Heart left ventricle (tissue), 16 donors: Measurements from ENCODE around the gene TMEM59. TPM values are rescaled to one million over a fixed set of nuclear protein-coding genes. Genes with fewer than 3 reads are reported as not detected.
A peak's percentile ranks its signal among the peaks of the same experiment; 100 is the strongest.
"Not testable (repeated sequence)": the region's sequence is repeated elsewhere in the genome, so short reads cannot be mapped to it uniquely, and the experiment has no call there.

Experiments used
- ATAC-seq, 4 donors: fragments of 200-7000 bp; cut with Tn5 transposase; one replicate each; pipeline ENCODE4 v1.9.1; 2020 to 2022; ENCODE audit warnings: moderate library complexity in 4 of 4, mild to moderate bottlenecking in 3 of 4, moderate number of reproducible peaks in 1 of 4
- DNase-seq, 5 donors: peaks; one replicate each; pipeline ENCODE4 v3.0.0-alpha.2; 2020
- H3K27ac ChIP-seq, 12 donors: fragments of 200-600 bp; sonication (generic) in 4 of 12; one replicate each; pipeline versions ENCODE4 v1.5.0 to v1.8.0; 2016 to 2022; ENCODE audit warnings: mild to moderate bottlenecking in 2 of 12
- H3K27me3 ChIP-seq, 9 donors: fragments of 200-600 bp; sonication (generic) in 2 of 9; one replicate each; pipeline versions ENCODE4 v1.5.1 to v1.8.0; 2016 to 2022; ENCODE audit warnings: mild to moderate bottlenecking in 3 of 9
- H3K36me3 ChIP-seq, 9 donors: fragments of 200-600 bp; sonication (generic) in 2 of 9; one replicate each; pipeline versions ENCODE4 v1.5.0 to v1.8.0; 2018 to 2022; ENCODE audit warnings: mild to moderate bottlenecking in 2 of 9
- H3K4me1 ChIP-seq, 12 donors: fragments of 200-600 bp; sonication (generic) in 4 of 12; one replicate each; pipeline versions ENCODE4 v1.5.0 to v1.8.0; 2016 to 2022; ENCODE audit warnings: mild to moderate bottlenecking in 3 of 12
- H3K4me3 ChIP-seq, 12 donors: fragments of 200-600 bp; sonication (generic) in 4 of 12; one replicate each; pipeline versions ENCODE4 v1.5.0 to v1.8.0; 2017 to 2022; ENCODE audit warnings: mild to moderate bottlenecking in 9 of 12, moderate library complexity in 4 of 12
- H3K9me3 ChIP-seq, 12 donors: fragments of 200-600 bp; sonication (generic) in 4 of 12; one replicate each; pipeline versions ENCODE4 v1.5.0 to v1.8.0; 2016 to 2022; ENCODE audit warnings: mild to moderate bottlenecking in 1 of 12
- CTCF ChIP-seq, 12 donors: fragments of 200-600 bp; sonication (generic) in 4 of 12; IDR thresholded peaks; one replicate each; pipeline versions ENCODE4 v1.5.0 to v1.8.0; 2018 to 2022; ENCODE audit warnings: antibody characterized with exemption in 12 of 12, mild to moderate bottlenecking in 5 of 12
- POLR2A ChIP-seq, 2 donors: fragments of 450-650 bp; IDR thresholded peaks; one replicate each; pipeline ENCODE4 v1.6.1; 2017; ENCODE audit warnings: antibody characterized with exemption in 2 of 2, mild to moderate bottlenecking in 2 of 2, moderate library complexity in 2 of 2
- WGBS, 4 donors: extraction: QIAGEN DNeasy Blood & Tissue Kit in 2 of 4; methylation state at CpG; one replicate each; pipeline versions ENCODE4 v1.1.5 to v1.1.7; 2013 to 2018; 5-methylcytosine and 5-hydroxymethylcytosine counted together
- intact Hi-C, 10 donors: fragments of 100-400 bp; cut with DNase I; formaldehyde crosslinking; loops; one replicate each; pipeline versions ENCODE4 v1.11.1 to v1.14.2; 2022
- polyA plus RNA-seq, 2 donors: library from polyadenylated mRNA; stranded (reverse); fragments of 200-250 nt; gene quantifications; one replicate each; pipeline ENCODE4 v1.2.3, GENCODE V29; 2013
- total RNA-seq, 9 donors: library from RNA; depleted of rRNA in 2 of 9; stranded (reverse); fragments of >200 nt in 2 of 9; fragmentation: NEBNext Ultra II Directional in 3 of 9; extraction: Animal tissue kit (Norgen Biotek cat#: 25700) in 3 of 9; gene quantifications; one replicate each; pipeline versions ENCODE4 v1.1.0 to v1.2.4, GENCODE V29; 2016 to 2023
- donor health status: ischemic (EF 13 %, LVEDD 7.1; RV severe dilation, severe dysfunction).
- donor health status: healthy with polysubstance abuse.
- donor health status: DM: no; HTN: yes; CAD: no.
- donor health status: DM: no; HTN: no; CAD: no.
- donor health status: ischemic (EF 25% LVEDD 6.9; RV normal size, moderate dysfunction).
- donor health status: ischemic (EF 25% LVEDD 5.7; RV mildly dilated, moderate dysfunction).
- donor health status: healthy.
- donor health status: DM: yes; HTN: yes; CAD: no.
- donor health status: ischemic (EF 35%, LVEDD 5.7; RV mildly dilated, moderate dysfunction).
- donor health status: nonischemic (EF 11% LVEDD 7.7; RV severe dilation, severe dysfunction).
- donor health status: DM: yes; HTN: yes; CAD: no.
- donor health status: PGD.
- donor health status: ischemic (EF 29% LVEDD 5.4; RV normal size, mild dysfunction).
- donor health status: nonischemic (EF 23%, LVEDD 6.1; RV moderate dilation, normal function).

The TMEM59 gene
- total and polyA plus RNA-seq, 11 donors = 124 to 496 (median 352) TPM

- peaks cover 0 to 13% (median 0%) of the 10 kb centered on the region in 12 donors for H3K4me1 ChIP-seq
- H3K27me3 ChIP-seq = no peaks in the 10 kb centered on the region
- TF ChIP-seq CTCF (IDR thresholded peaks at IDR 0.05) = no peak
- TF ChIP-seq POLR2A (IDR thresholded peaks at IDR 0.05) = no peak
- H3K4me3 ChIP-seq = no peak overlapping the region
- intact Hi-C loops = no loop called here
- no peak overlapping the region for H3K27ac ChIP-seq
- WGBS, 4 donors = 73 to 85% (median 82%) methylated on average over 7 of the region's 7 CpGs
- ATAC-seq = no peak
- DNase-seq = no peak
- H3K36me3 ChIP-seq = peaks cover 0 to 21% (median 7%) of the 10 kb centered on the region in 9 donors
- H3K9me3 ChIP-seq = no peaks in the 10 kb centered on the region
These were observed 43.9 kb upstream of the TMEM59 start for GRCh38 chr1:54096877-54097240.

- intact Hi-C loops = no loop called here
- Histone ChIP-seq H3K36me3 (peaks cover 0 to 21% (median 7%) of the 10 kb centered on the region in 9 donors), H3K4me1 (peaks cover 0 to 13% (median 0%) of the 10 kb centered on the region in 12 donors), H3K9me3 (no peaks in the 10 kb centered on the region), H3K4me3 (peak overlapping the region in 1 of 12 donors; percentile 22), H3K27ac (peak overlapping the region in 1 of 12 donors; percentile 50), H3K27me3 (no peaks in the 10 kb centered on the region)
- 80 to 84% (median 81%) methylated on average over 25 of the region's 25 CpGs for WGBS, 4 donors
- ATAC-seq = no peak
- no peak for DNase-seq
- TF ChIP-seq POLR2A (IDR thresholded peaks at IDR 0.05) (no peak), CTCF (IDR thresholded peaks at IDR 0.05) (no peak)
These were observed 43.3 kb upstream of the TMEM59 start for GRCh38 chr1:54096227-54096876.

- Histone ChIP-seq H3K27ac (peak overlapping the region in 2 of 12 donors; percentile 10 to 50), H3K4me1 (peaks cover 0 to 13% (median 0%) of the 10 kb centered on the region in 12 donors), H3K4me3 (peak overlapping the region in 1 of 12 donors; percentile 22), H3K9me3 (no peaks in the 10 kb centered on the region), H3K27me3 (no peaks in the 10 kb centered on the region), H3K36me3 (peaks cover 0 to 21% (median 7%) of the 10 kb centered on the region in 9 donors)
- 69 to 78% (median 72%) methylated on average over 8 of the region's 8 CpGs for WGBS, 4 donors
- ATAC-seq (peak in 1 of 4 donors; percentile 49), DNase-seq (no peak)
- intact Hi-C loops = no loop called here
- TF ChIP-seq POLR2A (IDR thresholded peaks at IDR 0.05) (no peak), CTCF (IDR thresholded peaks at IDR 0.05) (no peak)
These were observed 42.7 kb upstream of the TMEM59 start for GRCh38 chr1:54095546-54096226.

GRCh38 chr1:54094730-54095105 lies 41.7 kb upstream of the TMEM59 start:
- intact Hi-C loops, H3K4me3 ChIP-seq, H3K27me3 ChIP-seq, H3K9me3 ChIP-seq, ATAC-seq, DNase-seq, H3K27ac ChIP-seq: not testable (repeated sequence)
- Histone ChIP-seq H3K4me1 (peaks cover 0 to 13% (median 0%) of the 10 kb centered on the region in 12 donors), H3K36me3 (peaks cover 0 to 25% (median 12%) of the 10 kb centered on the region in 9 donors)
- WGBS, 4 donors = 51 to 100% (median 78%) methylated on average over 1 of the region's 1 CpG
